Activated T-cell treated with anti-CD3 and anti-CD28 coated beads, Interleukin-2, amount 50 U/mL, for 1 hour (primary cell): Measurements from ENCODE around the gene CLDN2.

Experiments used
- DNase-seq: peaks from one replicate; pipeline ENCODE4 v3.0.0-alpha.2; 2020

Gene CLDN2

GRCh38 chrX:106927023-106927422 lies 6.8 kb downstream of the CLDN2 start:
- DNase-seq = no peak

GRCh38 chrX:106927700-106928099 lies 7.5 kb downstream of the CLDN2 start:
- DNase-seq = no peak

GRCh38 chrX:106928227-106928626 lies 8.0 kb downstream of the CLDN2 start:
- no peak for DNase-seq

- DNase-seq = no peak
Observed at GRCh38 chrX:106931831-106932491, 11.8 kb downstream of the CLDN2 start.

GRCh38 chrX:106932492-106932923 lies 12.3 kb downstream of the CLDN2 start:
- DNase-seq = no peak

DNA sequence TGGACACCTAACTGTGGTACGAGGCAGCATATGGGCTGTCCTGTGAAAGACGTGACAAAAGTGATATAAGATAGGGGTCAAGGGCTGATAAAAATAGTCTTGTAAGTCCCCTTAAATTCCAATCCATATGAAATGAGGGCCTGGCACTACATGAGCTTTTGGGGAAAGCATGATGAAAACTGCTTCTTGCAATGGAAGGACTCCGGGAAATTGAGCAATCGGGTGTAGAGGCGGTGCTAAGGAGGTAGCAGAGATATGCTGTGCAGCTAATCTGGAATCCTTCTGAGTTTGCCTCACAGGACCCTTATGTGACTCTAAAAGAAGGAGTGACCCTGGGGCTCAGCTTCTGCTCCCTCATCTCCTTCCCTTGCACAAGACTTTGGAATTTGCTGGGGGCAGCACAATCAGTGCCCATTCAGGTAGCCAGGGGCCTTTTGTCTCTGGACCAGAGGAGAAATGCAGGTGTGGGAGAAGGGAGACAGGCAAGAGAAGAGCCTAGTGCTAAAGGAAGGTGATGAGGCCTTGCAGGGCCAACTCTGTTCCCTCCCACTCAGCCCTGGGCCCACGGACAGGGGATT lies 12.8 kb downstream of the CLDN2 start:
- no peak for DNase-seq

- no peak for DNase-seq
Observed at GRCh38 chrX:106933538-106933961, 13.3 kb downstream of the CLDN2 start.

DNA sequence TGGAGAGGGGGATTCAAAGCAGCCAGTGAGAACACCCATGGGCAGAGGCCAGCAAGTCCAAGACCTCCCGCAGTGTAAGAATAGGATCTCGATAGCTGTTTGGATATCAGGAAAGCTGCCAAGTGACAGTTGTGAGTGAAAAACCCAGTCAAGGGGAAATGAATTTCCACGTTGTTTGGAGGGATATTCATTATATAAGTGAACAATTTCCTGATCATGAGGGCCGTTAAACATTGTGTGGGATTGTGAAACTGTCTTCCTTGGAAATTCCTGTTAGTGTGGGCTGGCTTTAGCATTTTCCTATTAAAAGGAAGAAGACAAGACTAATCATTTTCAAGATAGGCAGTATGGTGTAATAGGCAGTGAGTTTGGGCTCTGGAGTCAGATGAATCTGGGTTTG lies 15.0 kb downstream of the CLDN2 start:
- DNase-seq = no peak

DNA sequence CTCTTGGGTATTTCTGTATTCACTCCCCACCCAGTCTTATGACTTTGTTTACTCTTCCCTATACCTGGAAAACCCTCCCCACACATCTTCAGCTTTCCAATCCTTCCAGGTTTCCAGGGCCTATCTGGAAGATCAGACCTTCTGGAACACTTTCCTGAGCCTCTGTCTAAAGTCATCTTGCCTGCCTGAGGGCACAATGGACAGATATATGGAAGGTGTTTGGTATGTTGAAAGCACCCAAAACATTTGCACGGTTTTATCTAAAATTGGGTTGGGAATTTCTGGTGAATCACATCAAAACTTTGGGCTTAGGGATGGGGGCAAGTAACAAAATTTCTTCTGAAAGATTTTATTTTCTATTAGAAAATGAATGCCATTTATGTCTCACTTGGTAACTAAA lies 16.0 kb downstream of the CLDN2 start:
- no peak for DNase-seq

GRCh38 chrX:106939566-106939965 lies 19.4 kb downstream of the CLDN2 start:
- DNase-seq = no peak

DNA sequence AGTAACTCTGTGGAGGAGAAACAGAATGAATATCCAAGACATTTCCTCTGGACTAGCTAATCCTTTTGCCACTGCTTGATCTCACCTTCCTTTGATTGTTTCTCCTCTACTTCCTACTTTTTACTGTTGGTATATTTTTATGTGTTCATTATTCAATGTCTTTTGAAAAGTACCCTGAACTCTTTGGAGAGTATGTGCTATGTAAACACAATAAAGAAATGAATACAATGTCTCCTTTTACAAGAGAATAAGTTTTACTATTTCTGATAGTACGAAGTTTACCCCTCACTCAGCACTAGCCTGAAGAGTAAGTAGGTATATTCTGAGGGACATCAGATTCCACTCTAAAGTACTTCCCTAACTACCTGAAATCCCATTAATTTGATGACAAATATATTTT lies 19.9 kb downstream of the CLDN2 start:
- DNase-seq = no peak

DNA sequence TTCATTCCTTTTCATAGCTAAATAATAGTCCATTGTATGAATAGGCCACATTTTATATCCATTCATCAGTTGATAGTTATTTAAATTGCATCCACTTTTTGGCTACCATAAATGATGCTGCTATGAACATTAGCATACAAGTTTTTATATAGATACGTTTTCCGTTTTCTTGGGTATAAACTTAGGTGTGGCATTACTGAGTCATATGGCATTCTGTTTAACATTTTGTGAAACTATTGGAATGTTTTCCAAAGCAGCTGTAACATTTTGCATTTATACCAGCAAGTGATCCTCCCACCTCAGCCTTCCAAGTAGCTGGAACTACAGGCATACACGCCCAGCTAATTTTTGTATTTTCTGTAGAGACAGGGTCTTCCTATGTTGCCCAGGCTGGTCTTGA lies 26.3 kb downstream of the CLDN2 start:
- no peak for DNase-seq

DNA sequence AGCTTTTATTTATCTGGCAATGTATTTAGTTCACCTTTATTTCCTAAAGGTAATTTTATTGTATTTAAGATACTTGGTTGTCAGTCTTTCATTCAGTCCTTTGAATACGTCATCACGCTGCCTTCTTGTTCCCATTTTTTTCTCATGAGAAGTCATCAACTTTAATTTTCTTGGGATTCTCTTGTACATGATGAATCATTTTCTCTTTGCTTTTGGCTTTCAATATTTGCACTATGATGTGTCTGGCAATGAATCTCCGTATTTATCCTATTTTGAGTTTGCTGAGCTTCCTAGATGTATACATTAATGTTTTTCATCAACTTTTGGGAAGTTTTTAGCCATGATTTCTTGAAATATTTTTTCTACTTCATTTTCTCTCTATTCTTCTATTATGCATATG lies 28.4 kb downstream of the CLDN2 start:
- DNase-seq = no peak

- no peak for DNase-seq
Observed at GRCh38 chrX:106949366-106949765, 29.2 kb downstream of the CLDN2 start.

- no peak for DNase-seq
Observed at GRCh38 chrX:106950381-106950780, 30.2 kb downstream of the CLDN2 start.

- no peak for DNase-seq
Observed at GRCh38 chrX:106951230-106951629, 31.0 kb downstream of the CLDN2 start.

DNA sequence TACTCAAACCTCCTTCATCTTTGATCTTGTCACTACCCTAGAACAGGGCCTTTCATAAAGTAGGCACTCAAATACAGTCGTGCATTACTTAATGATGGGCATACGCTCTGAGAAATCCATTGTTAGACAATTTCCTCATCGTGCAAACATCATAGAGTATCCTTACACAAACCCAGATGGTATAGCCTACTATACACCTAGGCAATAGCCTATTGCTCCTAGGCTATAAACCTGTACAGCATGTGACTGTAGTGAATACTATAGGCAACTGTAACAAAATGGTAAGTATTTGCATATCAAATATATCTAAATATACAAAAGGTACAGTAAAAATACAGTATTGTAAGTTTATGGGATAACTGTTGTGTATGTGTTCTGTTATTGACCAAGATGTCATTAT lies 31.9 kb downstream of the CLDN2 start:
- no peak for DNase-seq

GRCh38 chrX:106952538-106952937 lies 32.3 kb downstream of the CLDN2 start:
- no peak for DNase-seq

- no peak for DNase-seq
Observed at GRCh38 chrX:106952988-106953387, 32.8 kb downstream of the CLDN2 start.

- no peak for DNase-seq
Observed at GRCh38 chrX:106954041-106954440, 33.8 kb downstream of the CLDN2 start.

DNA sequence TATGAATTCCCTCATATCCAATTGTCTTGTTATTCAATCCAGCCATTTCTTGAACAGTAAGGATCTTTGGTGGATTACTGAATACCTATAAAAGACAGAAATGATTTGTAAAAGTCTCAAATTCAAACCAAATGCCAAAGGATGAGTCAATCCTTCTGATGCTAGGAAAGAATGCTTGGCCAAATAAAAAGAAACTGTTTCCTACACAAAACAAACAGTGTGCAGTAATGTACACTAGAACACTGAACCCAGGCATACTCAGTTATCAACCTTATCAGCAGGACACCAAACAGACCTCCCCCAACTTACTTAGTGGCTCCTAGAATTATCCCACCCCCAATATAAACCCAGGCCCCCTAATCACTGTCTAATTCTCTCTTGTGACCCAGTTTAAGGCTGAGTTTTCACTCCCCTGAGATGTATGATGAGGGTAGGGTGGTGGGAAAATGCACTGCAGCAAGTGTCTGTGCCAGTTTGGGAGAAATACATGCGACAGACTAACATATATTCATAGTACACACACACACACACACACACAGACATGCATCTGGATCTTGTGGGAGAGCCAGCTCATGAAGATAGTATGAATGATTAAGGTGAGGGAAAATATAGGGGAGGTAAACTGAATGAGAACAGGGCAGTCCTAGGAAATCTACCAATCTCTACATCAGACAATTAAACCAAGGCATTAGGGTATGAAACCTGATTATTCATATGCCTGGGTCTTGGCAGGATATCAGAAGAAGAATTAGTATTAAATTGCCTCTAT lies 35.0 kb downstream of the CLDN2 start:
- no peak for DNase-seq

DNA sequence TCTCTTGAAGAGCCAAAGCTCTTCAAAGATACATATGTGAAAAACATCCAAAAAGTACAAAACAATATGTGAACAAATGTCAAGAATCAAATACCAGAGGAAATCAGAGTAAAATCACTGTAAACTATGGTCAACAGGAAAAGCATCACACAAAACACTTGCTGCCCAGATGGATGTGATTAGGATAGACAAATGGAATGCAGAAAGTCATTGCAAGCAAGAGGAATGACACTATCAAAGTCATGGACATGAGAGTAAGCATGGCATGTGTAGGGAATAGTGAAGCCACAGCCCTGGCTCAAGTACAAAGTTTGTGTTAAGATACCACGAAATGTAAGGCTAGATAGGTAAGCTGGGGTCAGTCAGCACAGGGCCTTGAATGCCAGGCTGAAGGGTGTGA lies 37.7 kb downstream of the CLDN2 start:
- DNase-seq = no peak

DNA sequence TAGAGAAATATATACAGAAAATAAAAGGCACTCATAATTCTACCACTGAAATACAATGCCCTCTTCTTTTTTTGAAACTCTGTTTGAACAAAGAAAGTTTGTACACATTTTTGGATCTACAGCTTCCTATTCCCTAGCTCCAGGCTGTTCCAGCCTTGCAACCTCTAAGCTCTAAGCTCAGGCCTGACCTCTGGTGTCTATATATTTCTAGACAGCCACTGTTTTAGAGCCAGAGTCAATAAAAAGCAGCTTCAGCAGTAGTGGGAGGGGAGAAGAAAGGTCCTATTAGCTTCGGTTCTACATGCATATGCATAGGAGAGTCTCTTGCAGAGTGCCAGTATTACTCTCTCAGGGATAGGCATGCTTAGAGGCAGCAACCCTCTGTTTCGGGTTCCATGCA lies 39.7 kb downstream of the CLDN2 start:
- no peak for DNase-seq

DNA sequence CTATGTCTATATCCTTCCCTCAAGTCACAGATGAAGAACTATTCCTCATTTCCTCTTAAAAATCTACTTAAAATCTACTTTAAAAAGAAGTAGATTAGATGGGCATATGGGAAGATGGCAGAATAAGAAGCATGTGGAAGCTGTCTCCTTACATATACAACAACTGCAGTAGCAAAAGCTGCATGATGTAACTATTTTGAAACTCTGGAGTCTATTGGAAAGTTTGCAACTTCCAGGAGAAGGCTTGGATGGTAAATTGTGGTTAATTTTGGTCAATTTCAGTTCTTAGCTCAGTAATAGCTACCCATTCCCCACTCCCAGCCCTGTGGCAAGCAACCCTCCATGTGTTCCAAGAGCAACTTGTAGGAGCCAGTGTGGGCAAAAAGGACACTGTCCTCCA lies 42.9 kb downstream of the CLDN2 start:
- no peak for DNase-seq
